Esophagus squamous epithelium (tissue), 4 donors: ENCODE data around the gene HSPA12A.

Experiments used
- CTCF ChIP-seq, 6 experiments: fragments of 450-650 bp in 4 of 6; fragments of 200-600 bp in 2 of 6; sonication (generic) in 2 of 6; IDR thresholded peaks; one replicate each; pipeline ENCODE4 v1.5.1; 2016 to 2019; ENCODE audit warnings: antibody characterized with exemption in 6 of 6, mild to moderate bottlenecking in 4 of 6, moderate library complexity in 4 of 6
- POLR2A ChIP-seq, 4 donors: fragments of 450-650 bp; IDR thresholded peaks; one replicate each; pipeline ENCODE4 v1.6.1; 2017; ENCODE audit warnings: antibody characterized with exemption in 4 of 4, mild to moderate bottlenecking in 4 of 4, moderate library complexity in 3 of 4

GRCh38 chr10:116704926-116705325, 37.4 kb downstream of the HSPA12A start:
- TF ChIP-seq CTCF (IDR thresholded peaks at IDR 0.05), result no peak
- no peak for TF ChIP-seq POLR2A (IDR thresholded peaks at IDR 0.05)
